Right atrium auricular region (tissue), 2 donors: ENCODE data around the gene TMEM259. TPM values are rescaled to one million over a fixed set of nuclear protein-coding genes. Genes with fewer than 3 reads are reported as not detected.

Experiments
- DNase-seq: peaks from one replicate; pipeline ENCODE4 v3.0.0-alpha.2; 2019; ENCODE audit warnings: low spot score
- H3K27ac ChIP-seq, 2 donors: fragments of 200-600 bp; sonication (generic); 1 replicate in 1 of 2; 2 replicates in 1 of 2; pipeline ENCODE4 v1.5.1; 2016 to 2019
- H3K27me3 ChIP-seq, 2 donors: fragments of 200-600 bp; sonication (generic); one replicate each; pipeline versions ENCODE4 v1.5.1 to v1.6.0; 2017 to 2019
- H3K36me3 ChIP-seq: fragments of 200-600 bp; sonication (generic); one replicate; pipeline ENCODE4 v1.5.1; 2016
- H3K4me1 ChIP-seq, 2 donors: fragments of 200-600 bp; sonication (generic); one replicate each; pipeline versions ENCODE4 v1.5.1 to v1.6.0; 2017 to 2019
- H3K4me3 ChIP-seq, 2 donors: fragments of 200-600 bp; sonication (generic); 1 replicate in 1 of 2; 2 replicates in 1 of 2; pipeline ENCODE4 v1.5.1; 2017 to 2019; ENCODE audit warnings: mild to moderate bottlenecking in 1 of 2, moderate library complexity in 1 of 2
- H3K9me3 ChIP-seq, 2 donors: fragments of 200-600 bp; sonication (generic); one replicate each; pipeline ENCODE4 v1.5.1; 2019
- CTCF ChIP-seq, 2 donors: fragments of 200-600 bp; sonication (generic); IDR thresholded peaks; one replicate each; pipeline ENCODE4 v1.5.1; 2019; ENCODE audit warnings: antibody characterized with exemption in 2 of 2
- total RNA-seq, 2 donors: library from RNA; depleted of rRNA; stranded (reverse); fragments of >200 nt; gene quantifications; one replicate each; pipeline ENCODE4 v1.1.0, GENCODE V29; 2016

TMEM259 gene
- total RNA-seq, 2 donors from 2014 or later: 129 to 170 TPM

- Histone ChIP-seq H3K36me3 (peaks cover 60% of the 10 kb centered on the region), H3K9me3 (no peaks in the 10 kb centered on the region), H3K27ac (no peak overlapping the region), H3K4me1 (peaks cover 0 to 34% of the 10 kb centered on the region in 2 donors), H3K27me3 (no peaks in the 10 kb centered on the region), H3K4me3 (no peak overlapping the region)
- no peak for DNase-seq
- no peak for TF ChIP-seq CTCF (IDR thresholded peaks at IDR 0.05)
These were observed 7.7 kb downstream of the TMEM259 start for GRCh38 chr19:1013218-1013617.

DNA sequence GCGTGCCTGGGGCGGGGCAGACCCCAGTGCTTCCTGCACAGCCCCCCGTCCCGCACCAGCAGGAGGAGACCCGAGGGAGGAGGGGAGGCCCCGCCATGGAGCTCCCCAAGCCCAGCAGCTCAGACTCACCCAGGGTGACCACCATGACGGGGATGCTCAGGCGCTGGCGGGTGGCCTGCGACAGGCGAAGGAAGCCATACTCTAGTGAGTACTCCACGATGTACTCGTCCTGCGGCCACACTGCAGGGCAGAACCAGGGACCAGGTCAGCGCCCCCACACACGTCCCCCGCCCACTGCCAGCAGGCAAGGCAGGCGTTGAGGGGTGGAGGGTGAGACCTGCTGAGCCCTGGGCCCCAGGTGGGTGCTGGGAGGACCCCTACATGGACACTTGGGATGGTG is 8.6 kb downstream of the TMEM259 start:
- H3K4me1 ChIP-seq: peaks cover 0 to 25% of the 10 kb centered on the region in 2 donors
- H3K27ac ChIP-seq: no peak overlapping the region
- H3K4me3 ChIP-seq: no peak overlapping the region
- no peak for DNase-seq
- peaks cover 60% of the 10 kb centered on the region for H3K36me3 ChIP-seq
- H3K9me3 ChIP-seq: no peaks in the 10 kb centered on the region
- no peaks in the 10 kb centered on the region for H3K27me3 ChIP-seq
- no peak for TF ChIP-seq CTCF (IDR thresholded peaks at IDR 0.05)

GRCh38 chr19:1011831-1012333 is 9.0 kb downstream of the TMEM259 start:
- H3K27me3 ChIP-seq: no peaks in the 10 kb centered on the region
- TF ChIP-seq CTCF (IDR thresholded peaks at IDR 0.05): no peak
- peaks cover 0 to 21% of the 10 kb centered on the region in 2 donors for H3K4me1 ChIP-seq
- H3K27ac ChIP-seq: no peak overlapping the region
- no peak overlapping the region for H3K4me3 ChIP-seq
- peaks cover 60% of the 10 kb centered on the region for H3K36me3 ChIP-seq
- DNase-seq: no peak
- H3K9me3 ChIP-seq: no peaks in the 10 kb centered on the region

GRCh38 chr19:1010586-1011510 is 10.1 kb downstream of the TMEM259 start:
- Histone ChIP-seq H3K4me3 (no peak overlapping the region), H3K9me3 (no peaks in the 10 kb centered on the region), H3K4me1 (peaks cover 0 to 11% of the 10 kb centered on the region in 2 donors), H3K27ac (no peak overlapping the region), H3K36me3 (peaks cover 60% of the 10 kb centered on the region), H3K27me3 (no peaks in the 10 kb centered on the region)
- no peak for TF ChIP-seq CTCF (IDR thresholded peaks at IDR 0.05)
- DNase-seq: no peak

GRCh38 chr19:1009981-1010538 is 10.9 kb downstream of the TMEM259 start:
- Histone ChIP-seq H3K27me3 (no peaks in the 10 kb centered on the region), H3K36me3 (peaks cover 60% of the 10 kb centered on the region), H3K9me3 (no peaks in the 10 kb centered on the region), H3K27ac (no peak overlapping the region), H3K4me1 (peaks cover 0 to 3% of the 10 kb centered on the region in 2 donors), H3K4me3 (no peak overlapping the region)
- DNase-seq: no peak
- no peak for TF ChIP-seq CTCF (IDR thresholded peaks at IDR 0.05)
